GM23338 (cell line): ENCODE measurements around the gene INO80E. TPM values are rescaled to one million over a fixed set of nuclear protein-coding genes. Genes with fewer than 3 reads are reported as not detected.

Experiments
- ATAC-seq: fragments of 200-7000 bp; cut with Tn5 transposase; 3 replicates; pipeline ENCODE4 v1.9.1; 2020
- DNase-seq: peaks from one replicate; pipeline ENCODE4 v3.0.0-alpha.2; 2015; ENCODE audit warnings: low spot score
- H2AFZ ChIP-seq: fragments of 200-600 bp; sonication (generic); 2 replicates; pipeline ENCODE4 v1.8.0; 2016; ENCODE audit warnings: antibody characterized with exemption, mild to moderate bottlenecking, moderate library complexity
- H3F3A ChIP-seq: fragments of 200-600 bp; sonication (generic); replicated peaks from 2 replicates; pipeline ENCODE4 v1.8.0; 2017; ENCODE audit warnings: antibody characterized with exemption, mixed run types, low read depth
- H3K27ac ChIP-seq: fragments of 200-600 bp; sonication (generic); 2 replicates; pipeline ENCODE4 v1.6.1; 2016; ENCODE audit warnings: low read depth
- H3K27me3 ChIP-seq: fragments of 200-600 bp; sonication (generic); 2 replicates; pipeline ENCODE4 v1.8.0; 2016; ENCODE audit warnings: mild to moderate bottlenecking, mixed run types, moderate library complexity; ENCODE audit not compliant: insufficient read depth
- H3K36me3 ChIP-seq: fragments of 200-600 bp; sonication (generic); 2 replicates; pipeline ENCODE4 v1.8.0; 2016; ENCODE audit warnings: mild to moderate bottlenecking; ENCODE audit not compliant: insufficient read depth
- H3K4me1 ChIP-seq: fragments of 200-600 bp; sonication (generic); 2 replicates; pipeline ENCODE4 v1.8.0; 2016; ENCODE audit warnings: mild to moderate bottlenecking, moderate library complexity; ENCODE audit not compliant: insufficient read depth
- H3K4me2 ChIP-seq: fragments of 200-600 bp; sonication (generic); 2 replicates; pipeline ENCODE4 v1.7.1; 2017; ENCODE audit warnings: mixed run types
- H3K4me3 ChIP-seq: fragments of 200-600 bp; sonication (generic); 2 replicates; pipeline ENCODE4 v1.6.1; 2016; ENCODE audit warnings: mixed run types
- H3K79me2 ChIP-seq: fragments of 200-600 bp; sonication (generic); replicated peaks from 2 replicates; pipeline ENCODE4 v1.8.0; 2017; ENCODE audit warnings: mild to moderate bottlenecking; ENCODE audit not compliant: insufficient read depth
- H3K9me2 ChIP-seq: fragments of 200-600 bp; sonication (generic); 2 replicates; pipeline ENCODE4 v1.8.0; 2017; ENCODE audit not compliant: insufficient read depth
- H4K20me1 ChIP-seq: fragments of 200-600 bp; sonication (generic); replicated peaks from 2 replicates; pipeline ENCODE4 v1.8.0; 2017; ENCODE audit warnings: mild to moderate bottlenecking; ENCODE audit not compliant: insufficient read depth
- H3K27ac Mint-ChIP-seq: 2 replicates; pipeline ENCODE4 v1.8.0; 2020; ENCODE audit warnings: inconsistent platforms, mild to moderate bottlenecking, moderate library complexity, mixed read lengths
- H3K27me3 Mint-ChIP-seq: 3 replicates; pipeline ENCODE4 v1.8.0; 2022; ENCODE audit warnings: low read depth, mild to moderate bottlenecking, moderate library complexity, mixed read lengths, inconsistent platforms; ENCODE audit not compliant: insufficient read depth, poor library complexity
- H3K36me3 Mint-ChIP-seq: 3 replicates; pipeline ENCODE4 v1.8.0; 2021; ENCODE audit warnings: low read depth, mild to moderate bottlenecking, inconsistent platforms, moderate library complexity, mixed read lengths
- H3K4me1 Mint-ChIP-seq: 3 replicates; pipeline ENCODE4 v1.8.0; 2020; ENCODE audit warnings: mild to moderate bottlenecking, inconsistent platforms, mixed read lengths
- H3K4me3 Mint-ChIP-seq: 3 replicates; pipeline ENCODE4 v1.8.0; 2021; ENCODE audit warnings: moderate library complexity, mild to moderate bottlenecking, inconsistent platforms, mixed read lengths
- H3K9me3 Mint-ChIP-seq: 3 replicates; pipeline ENCODE4 v1.8.0; 2020; ENCODE audit warnings: moderate library complexity, mild to moderate bottlenecking, inconsistent platforms, mixed read lengths
- CREB1 ChIP-seq: fragments of 250-450 bp; sonication (Bioruptor Pico); IDR thresholded peaks from 2 replicates; pipeline ENCODE4 v1.5.0; 2020; ENCODE audit warnings: low read depth, mild to moderate bottlenecking, moderate library complexity
- ETS1 ChIP-seq: IDR thresholded peaks from 2 replicates; pipeline ENCODE4 v1.6.1; 2016; ENCODE audit warnings: antibody characterized with exemption
- EZH2 ChIP-seq: fragments of 200-600 bp; sonication (generic); IDR thresholded peaks from one replicate; pipeline ENCODE4 v1.8.0; 2017; ENCODE audit warnings: antibody characterized with exemption, mild to moderate bottlenecking, low read depth; ENCODE audit not compliant: unreplicated experiment
- EZH2phosphoT487 ChIP-seq: fragments of 200-600 bp; sonication (generic); IDR thresholded peaks from one replicate; pipeline ENCODE4 v1.8.1; 2018; ENCODE audit warnings: antibody characterized with exemption; ENCODE audit not compliant: unreplicated experiment
- JUNB ChIP-seq: IDR thresholded peaks from one replicate; pipeline ENCODE4 v1.6.1; 2016; ENCODE audit warnings: antibody characterized with exemption; ENCODE audit not compliant: unreplicated experiment
- NANOG ChIP-seq: IDR thresholded peaks from 2 replicates; pipeline ENCODE4 v1.6.1; 2016; ENCODE audit warnings: antibody characterized with exemption, borderline replicate concordance
- POLR2AphosphoS5 ChIP-seq: IDR thresholded peaks from 2 replicates; pipeline ENCODE4 v1.6.1; 2016; ENCODE audit warnings: antibody characterized with exemption, low read depth
- REST ChIP-seq: IDR thresholded peaks from one replicate; pipeline ENCODE4 v1.6.1; 2018; ENCODE audit warnings: antibody characterized with exemption; ENCODE audit not compliant: unreplicated experiment
- STAT1 ChIP-seq: IDR thresholded peaks from one replicate; pipeline ENCODE4 v1.6.1; 2016; ENCODE audit warnings: antibody characterized with exemption; ENCODE audit not compliant: unreplicated experiment
- ZNF114 ChIP-seq: fragments of 250-450 bp; sonication (Bioruptor Pico); IDR thresholded peaks from 2 replicates; pipeline ENCODE4 v1.5.0; 2020; ENCODE audit warnings: mild to moderate bottlenecking, moderate library complexity
- ZNF331 ChIP-seq: fragments of 250-450 bp; sonication (Bioruptor Pico); IDR thresholded peaks from 2 replicates; pipeline ENCODE4 v1.5.0; 2020; ENCODE audit warnings: low read depth, mild to moderate bottlenecking, moderate library complexity
- ZNF462 ChIP-seq: fragments of 250-450 bp; sonication (Bioruptor Pico); IDR thresholded peaks from 2 replicates; pipeline ENCODE4 v1.5.0; 2020; ENCODE audit warnings: mild to moderate bottlenecking, moderate library complexity
- polyA plus RNA-seq: library from polyadenylated mRNA; unstranded; fragments of >200 nt; fragmentation: Nextera tagmentation; extraction: Ambion mirVana; gene quantifications from 2 replicates; pipeline ENCODE4 v1.2.1, GENCODE V29; 2016
- total RNA-seq: library from RNA; depleted of rRNA; stranded (reverse); fragments of >200 nt; shearing (Covaris generic); gene quantifications from 2 replicates; pipeline ENCODE4 v1.2.3, GENCODE V29; 2014
- TF ChIP-seq, protein P1 (sequence below), 2 experiments: fragments of 200-600 bp in 1 of 2; sonication (generic) in 1 of 2; conservative IDR thresholded peaks; 2 replicates each; pipeline versions ENCODE4 v1.5.1 to v1.6.1; 2016 to 2017; ENCODE audit warnings: antibody characterized with exemption in 2 of 2, low read depth in 2 of 2, mild to moderate bottlenecking in 2 of 2, moderate library complexity in 1 of 2

INO80E gene
- total and polyA plus RNA-seq, 2 experiments from 2014 or later = 66.0 to 71.0 TPM

GRCh38 chr16:30024451-30024850 is 28.4 kb downstream of the INO80E start:
- Mint-ChIP-seq H3K4me1 (peaks cover 20% of the 10 kb centered on the region), H3K9me3 (no peaks in the 10 kb centered on the region; the same call in 2 of the 3 replicates), H3K4me3 (no peak overlapping the region), H3K27ac (no peak overlapping the region), H3K27me3 (peaks cover 11% of the 10 kb centered on the region), H3K36me3 (peaks cover 3% of the 10 kb centered on the region; the same call in 2 of the 3 replicates)
- no peaks in the 10 kb centered on the region for H3K79me2 ChIP-seq
- no peak overlapping the region for H3K4me2 ChIP-seq
- 0 out of 2 replicates have a peak, but pooled peaks cover 8% of the 10 kb centered on the region for H3F3A ChIP-seq
- no peaks in the 10 kb centered on the region for H3K36me3 ChIP-seq
- no peak overlapping the region for H3K27ac ChIP-seq
- no peaks in the 10 kb centered on the region for H3K27me3 ChIP-seq
- no peak overlapping the region for H2AFZ ChIP-seq
- no peak overlapping the region for H3K4me3 ChIP-seq
- DNase-seq = no peak
- no peaks in the 10 kb centered on the region; the same call in 1 of the 2 replicates for H4K20me1 ChIP-seq
- ATAC-seq = no peak
- TF ChIP-seq STAT1 (no peak), CREB1 (CRISPR knock-in tag) (no peak), NANOG (no peak), EZH2 (no peak), ZNF331 (CRISPR knock-in tag) (no peak), EZH2phosphoT487 (no peak), ZNF114 (no peak), ETS1 (no peak), ZNF462 (CRISPR knock-in tag) (no peak), JUNB (no peak), POLR2AphosphoS5 (no peak), REST (no peak)
- TF ChIP-seq, protein P1, sequence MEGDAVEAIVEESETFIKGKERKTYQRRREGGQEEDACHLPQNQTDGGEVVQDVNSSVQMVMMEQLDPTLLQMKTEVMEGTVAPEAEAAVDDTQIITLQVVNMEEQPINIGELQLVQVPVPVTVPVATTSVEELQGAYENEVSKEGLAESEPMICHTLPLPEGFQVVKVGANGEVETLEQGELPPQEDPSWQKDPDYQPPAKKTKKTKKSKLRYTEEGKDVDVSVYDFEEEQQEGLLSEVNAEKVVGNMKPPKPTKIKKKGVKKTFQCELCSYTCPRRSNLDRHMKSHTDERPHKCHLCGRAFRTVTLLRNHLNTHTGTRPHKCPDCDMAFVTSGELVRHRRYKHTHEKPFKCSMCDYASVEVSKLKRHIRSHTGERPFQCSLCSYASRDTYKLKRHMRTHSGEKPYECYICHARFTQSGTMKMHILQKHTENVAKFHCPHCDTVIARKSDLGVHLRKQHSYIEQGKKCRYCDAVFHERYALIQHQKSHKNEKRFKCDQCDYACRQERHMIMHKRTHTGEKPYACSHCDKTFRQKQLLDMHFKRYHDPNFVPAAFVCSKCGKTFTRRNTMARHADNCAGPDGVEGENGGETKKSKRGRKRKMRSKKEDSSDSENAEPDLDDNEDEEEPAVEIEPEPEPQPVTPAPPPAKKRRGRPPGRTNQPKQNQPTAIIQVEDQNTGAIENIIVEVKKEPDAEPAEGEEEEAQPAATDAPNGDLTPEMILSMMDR (conservative IDR thresholded peaks at IDR 0.05; ENCODE audit: low read depth in 2 of 2) = no peak
- H3K4me1 ChIP-seq = peaks cover 8% of the 10 kb centered on the region; the same call in 1 of the 2 replicates
- no peaks in the 10 kb centered on the region for H3K9me2 ChIP-seq
